Measurements from ENCODE around the gene TM2D3.

Gene TM2D3

DNA sequence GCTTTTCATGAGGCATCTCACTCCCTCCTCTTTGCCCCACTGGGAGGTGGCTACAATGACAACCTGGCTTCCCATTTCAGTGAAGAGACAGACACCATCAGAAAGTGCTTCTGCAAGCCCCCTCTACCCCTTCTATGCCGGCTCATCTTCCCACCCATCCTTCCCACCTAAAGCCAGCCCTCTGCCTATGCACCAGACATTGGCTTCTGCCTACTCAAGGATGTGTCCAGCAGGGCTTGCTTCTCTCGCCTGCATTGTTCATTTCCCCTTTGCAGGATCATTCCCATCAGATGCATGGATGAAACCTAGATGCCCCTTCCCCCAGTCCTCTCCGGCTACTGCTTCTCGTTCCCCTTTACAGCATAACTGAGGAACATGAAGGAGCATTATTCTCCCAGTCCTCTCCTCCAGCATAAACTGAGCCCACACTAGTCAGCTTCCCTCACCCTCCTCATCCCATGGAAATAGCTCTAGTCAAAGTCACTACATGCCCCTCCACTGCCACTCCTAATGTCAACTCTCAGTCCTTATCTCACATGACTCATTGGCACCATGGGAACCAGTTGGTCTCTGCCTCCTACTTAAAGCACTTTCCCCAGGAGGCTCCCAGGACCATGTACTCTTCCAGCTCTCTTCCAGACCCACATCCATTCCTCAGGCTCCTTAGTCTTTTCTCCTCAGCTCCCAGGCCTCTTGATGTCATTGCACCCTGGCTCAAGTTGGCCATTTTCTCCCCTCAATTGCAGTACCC, 47.9 kb downstream of the TM2D3 start:
- no peak for DNase-seq (ENCODE audit: low spot score)

DNA sequence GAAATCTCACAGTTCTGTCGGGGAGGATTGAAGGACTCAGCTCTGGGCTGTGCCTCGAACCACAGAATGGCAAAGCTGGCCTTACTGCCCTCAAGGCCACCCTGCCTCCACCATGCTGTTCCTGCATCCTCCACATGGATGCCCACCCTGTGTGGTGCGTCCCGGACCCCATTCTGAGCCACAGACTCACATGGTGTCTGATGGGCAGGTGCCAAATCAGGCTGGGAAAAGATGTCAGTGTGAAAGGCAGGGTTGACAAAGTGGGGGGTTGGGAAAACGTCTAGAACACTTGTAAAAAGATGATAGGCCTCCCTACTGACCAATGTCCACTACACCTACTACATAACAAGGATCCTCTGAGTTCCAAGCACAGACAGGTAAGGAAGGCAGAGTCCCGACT, 49.4 kb downstream of the TM2D3 start:
- no peak for DNase-seq (ENCODE audit: low spot score)

DNA sequence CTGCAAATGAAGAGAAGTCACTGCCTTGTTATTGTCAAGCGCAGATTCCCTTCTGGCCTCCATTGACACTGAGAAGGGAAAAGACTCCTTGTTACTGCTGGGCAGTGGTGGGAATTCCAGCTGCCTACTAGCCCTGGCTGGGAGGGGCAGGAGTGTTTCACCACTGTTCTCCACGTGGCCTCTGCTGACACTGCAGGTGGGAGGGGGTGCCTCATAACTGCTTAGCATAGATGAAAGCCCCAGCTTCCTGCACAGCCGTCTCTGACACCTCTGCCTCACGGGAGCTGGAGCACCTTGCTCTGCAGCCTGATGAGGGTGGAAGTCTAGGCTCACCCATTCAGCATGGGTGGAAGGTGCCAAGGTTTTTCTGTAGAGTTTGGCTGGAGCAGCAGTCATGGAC, 52.1 kb downstream of the TM2D3 start:
- no peak for DNase-seq (ENCODE audit: low spot score)

DNA sequence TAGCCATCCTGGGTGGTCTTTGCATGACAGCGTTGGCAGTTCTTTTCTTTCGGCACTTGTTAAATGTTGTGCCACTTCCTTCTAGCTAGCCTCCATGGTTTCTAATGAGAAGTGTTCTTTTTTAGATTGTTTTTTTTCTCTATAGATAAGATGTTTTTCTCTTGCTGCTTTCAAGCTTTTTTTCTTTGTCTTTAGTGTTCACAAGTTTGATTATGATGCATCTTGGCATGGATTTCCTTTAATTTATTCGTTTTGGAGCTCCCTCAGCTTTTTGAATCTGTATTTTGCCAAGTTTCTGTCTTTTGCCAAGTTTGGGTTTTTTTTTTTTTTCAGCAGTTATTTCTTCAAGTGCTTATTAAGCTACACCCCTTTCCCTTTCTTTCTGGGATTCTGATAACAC, 53.1 kb downstream of the TM2D3 start:
- no peak for DNase-seq (ENCODE audit: low spot score)

DNA sequence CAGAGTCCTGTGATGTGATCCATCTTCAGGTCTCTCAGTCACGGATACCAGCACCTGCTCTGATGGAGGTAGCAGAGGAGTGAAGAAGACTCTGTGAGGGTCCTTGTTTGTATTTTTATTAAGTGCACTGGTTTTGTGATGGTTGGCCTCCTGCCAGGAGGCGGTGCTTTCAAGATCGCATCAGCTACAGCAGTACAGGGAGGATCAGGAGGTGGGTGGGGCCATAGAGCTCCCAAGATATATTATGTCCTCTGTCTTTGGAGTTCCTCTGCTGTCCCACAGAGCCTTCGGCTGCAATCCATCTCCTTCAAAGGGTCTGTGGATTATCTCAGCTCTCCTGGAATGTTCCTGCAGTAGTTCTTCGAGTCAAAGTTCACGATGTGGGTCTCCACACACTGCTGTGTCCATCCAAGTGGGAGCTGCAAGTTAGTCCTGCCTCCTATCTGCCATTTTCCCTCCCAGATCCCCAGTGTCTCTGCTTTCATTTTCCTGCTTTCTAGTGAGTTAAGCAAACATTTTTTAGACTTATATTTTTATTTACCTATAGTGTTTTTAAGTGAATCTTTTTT, 54.7 kb downstream of the TM2D3 start:
- no peak for DNase-seq (ENCODE audit: low spot score)

DNA sequence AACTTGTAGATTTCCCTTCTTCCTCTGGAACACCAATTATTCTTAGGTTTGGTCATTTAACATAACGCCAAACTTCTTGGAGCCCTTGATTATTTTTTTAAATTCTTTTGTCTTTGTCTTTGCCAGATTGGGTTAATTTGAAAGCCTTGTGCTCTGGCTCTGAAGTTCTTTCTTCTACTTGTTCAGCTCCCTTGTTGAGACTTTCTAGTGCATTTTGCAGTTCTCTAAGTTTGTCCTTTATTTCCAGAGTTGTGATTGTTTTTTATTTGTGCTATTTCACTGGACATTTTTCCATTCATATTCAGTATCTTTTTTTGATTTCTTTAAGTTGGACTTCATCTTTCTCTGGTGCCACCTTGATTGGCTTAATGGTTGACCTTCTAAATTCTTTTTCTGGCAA, 55.5 kb downstream of the TM2D3 start:
- no peak for DNase-seq (ENCODE audit: low spot score)

Measured in AG08396 (cell line).